ENCODE data around the gene CHN2.

CHN2 gene

DNA sequence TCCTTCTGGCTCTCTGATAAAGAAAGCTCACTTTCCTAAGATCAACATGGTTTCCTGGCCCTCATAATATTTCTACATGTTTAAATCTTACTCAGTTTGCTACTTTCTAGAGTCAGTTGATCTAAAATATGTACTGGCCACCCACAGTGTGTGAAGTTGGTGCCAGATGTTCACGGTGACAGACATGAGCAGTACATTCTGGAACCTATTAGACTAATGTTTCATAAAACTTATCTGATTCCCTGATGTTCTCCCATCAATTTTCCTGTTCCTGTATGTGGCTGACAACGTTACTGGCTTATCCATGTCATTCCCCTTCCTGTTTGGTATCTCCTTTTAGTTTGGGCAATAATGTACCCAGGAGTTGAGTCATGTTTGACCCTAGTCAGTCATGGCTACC lies 34.5 kb upstream of the CHN2 start:
- Histone ChIP-seq H3K9me3 (ENCODE audit: control insufficient read depth, low read length) (no peaks in the 10 kb centered on the region), H3K4me3 (ENCODE audit: extremely low read depth, insufficient read depth, low read length, poor library complexity, severe bottlenecking) (no peak overlapping the region), H3K36me3 (ENCODE audit: control insufficient read depth, insufficient read depth, low read length) (no peaks in the 10 kb centered on the region), H3K27ac (ENCODE audit: low read depth, low read length, severe bottlenecking) (no peak overlapping the region), H3K4me1 (ENCODE audit: control insufficient read depth, insufficient read depth, low read length, poor library complexity, severe bottlenecking) (peaks cover 5% of the 10 kb centered on the region)
- WGBS, 2 experiments (ENCODE audit: insufficient coverage in 2 of 2), result 50% methylated on average over 2 of the region's 2 CpGs; no CpG with 5 or more reads in 1 of the 2 experiments

GRCh38 chr7:29161231-29161630 lies 33.3 kb upstream of the CHN2 start:
- 91 to 93% methylated on average over 2 to 3 of the region's 4 CpGs for WGBS, 2 experiments (ENCODE audit: insufficient coverage in 2 of 2)
- Histone ChIP-seq H3K36me3 (ENCODE audit: control insufficient read depth, insufficient read depth, low read length) (no peaks in the 10 kb centered on the region), H3K27ac (ENCODE audit: low read depth, low read length, severe bottlenecking) (no peak overlapping the region), H3K4me1 (ENCODE audit: control insufficient read depth, insufficient read depth, low read length, poor library complexity, severe bottlenecking) (peaks cover 5% of the 10 kb centered on the region), H3K9me3 (ENCODE audit: control insufficient read depth, low read length) (peaks cover 8% of the 10 kb centered on the region), H3K4me3 (ENCODE audit: extremely low read depth, insufficient read depth, low read length, poor library complexity, severe bottlenecking) (no peak overlapping the region)

DNA sequence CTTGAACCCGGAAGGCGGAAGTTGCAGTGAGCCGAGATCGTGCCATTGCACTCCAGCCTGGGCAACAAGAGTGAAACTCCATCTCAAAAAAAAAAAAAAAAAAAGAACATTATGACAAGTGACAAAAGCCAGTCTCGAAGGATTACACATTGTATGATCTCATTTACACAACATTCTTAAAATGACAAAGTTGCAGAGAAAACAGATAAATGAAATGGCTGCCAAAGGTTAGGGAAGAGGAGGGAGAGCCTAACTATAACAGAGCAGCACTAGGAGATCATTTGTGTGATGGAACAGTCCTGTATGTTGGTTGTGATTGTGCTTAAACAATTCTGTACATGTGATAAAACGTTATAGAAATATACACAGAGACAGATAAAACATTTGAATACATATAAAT lies 32.0 kb upstream of the CHN2 start:
- Histone ChIP-seq H3K36me3 (ENCODE audit: control insufficient read depth, insufficient read depth, low read length) (no peaks in the 10 kb centered on the region), H3K4me1 (ENCODE audit: control insufficient read depth, insufficient read depth, low read length, poor library complexity, severe bottlenecking) (peaks cover 5% of the 10 kb centered on the region), H3K4me3 (ENCODE audit: extremely low read depth, insufficient read depth, low read length, poor library complexity, severe bottlenecking) (no peak overlapping the region), H3K27ac (ENCODE audit: low read depth, low read length, severe bottlenecking) (no peak overlapping the region), H3K9me3 (ENCODE audit: control insufficient read depth, low read length) (peaks cover 8% of the 10 kb centered on the region)
- WGBS, 2 experiments (ENCODE audit: insufficient coverage in 2 of 2), result 100% methylated on average over 2 of the region's 6 CpGs; no CpG with 5 or more reads in 1 of the 2 experiments

- Histone ChIP-seq H3K9me3 (ENCODE audit: control insufficient read depth, low read length) (peaks cover 8% of the 10 kb centered on the region), H3K4me3 (ENCODE audit: extremely low read depth, insufficient read depth, low read length, poor library complexity, severe bottlenecking) (no peak overlapping the region), H3K4me1 (ENCODE audit: control insufficient read depth, insufficient read depth, low read length, poor library complexity, severe bottlenecking) (peaks cover under 1% of the 10 kb centered on the region), H3K27ac (ENCODE audit: low read depth, low read length, severe bottlenecking) (no peak overlapping the region), H3K36me3 (ENCODE audit: control insufficient read depth, insufficient read depth, low read length) (no peaks in the 10 kb centered on the region)
- WGBS, 2 experiments (ENCODE audit: insufficient coverage in 2 of 2), result 80% methylated on average over 1 of the region's 3 CpGs; no CpG with 5 or more reads in 1 of the 2 experiments
Measured at GRCh38 chr7:29163854-29164253, 30.7 kb upstream of the CHN2 start.

GRCh38 chr7:29167721-29168120 lies 26.9 kb upstream of the CHN2 start:
- WGBS, 2 experiments (ENCODE audit: insufficient coverage in 2 of 2), result no CpG with 5 or more reads among the region's 1 CpG
- Histone ChIP-seq H3K36me3 (ENCODE audit: control insufficient read depth, insufficient read depth, low read length) (no peaks in the 10 kb centered on the region), H3K4me1 (ENCODE audit: control insufficient read depth, insufficient read depth, low read length, poor library complexity, severe bottlenecking) (no peaks in the 10 kb centered on the region), H3K9me3 (ENCODE audit: control insufficient read depth, low read length) (peaks cover 8% of the 10 kb centered on the region), H3K27ac (ENCODE audit: low read depth, low read length, severe bottlenecking) (no peak overlapping the region), H3K4me3 (ENCODE audit: extremely low read depth, insufficient read depth, low read length, poor library complexity, severe bottlenecking) (no peak overlapping the region)

DNA sequence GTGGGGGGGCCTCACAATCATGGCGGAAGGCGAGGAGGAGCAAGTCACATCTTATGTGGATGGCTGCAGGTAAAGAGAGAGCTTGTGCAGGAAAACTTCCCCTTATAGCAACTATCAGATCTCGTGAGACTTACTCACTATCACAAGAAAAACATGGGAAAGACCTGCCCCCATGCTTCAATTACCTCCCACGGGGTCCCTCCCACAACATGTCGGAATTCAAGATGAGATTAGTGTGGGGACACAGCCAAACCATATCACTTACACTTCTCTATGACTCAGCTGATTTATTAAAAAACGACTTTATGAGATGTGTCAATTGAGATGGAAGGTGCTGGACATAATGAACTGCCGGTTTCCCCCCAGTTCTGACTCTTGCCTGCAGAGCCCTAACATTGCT lies 23.8 kb upstream of the CHN2 start:
- no peak overlapping the region for H3K4me3 ChIP-seq (ENCODE audit: extremely low read depth, insufficient read depth, low read length, poor library complexity, severe bottlenecking)
- no peaks in the 10 kb centered on the region for H3K4me1 ChIP-seq (ENCODE audit: control insufficient read depth, insufficient read depth, low read length, poor library complexity, severe bottlenecking)
- 92 to 100% methylated on average over 1 to 2 of the region's 7 CpGs for WGBS, 2 experiments (ENCODE audit: insufficient coverage in 2 of 2)
- peaks cover 3% of the 10 kb centered on the region for H3K9me3 ChIP-seq (ENCODE audit: control insufficient read depth, low read length)
- no peak overlapping the region for H3K27ac ChIP-seq (ENCODE audit: low read depth, low read length, severe bottlenecking)
- no peaks in the 10 kb centered on the region for H3K36me3 ChIP-seq (ENCODE audit: control insufficient read depth, insufficient read depth, low read length)

GRCh38 chr7:29173458-29173857 lies 21.1 kb upstream of the CHN2 start:
- no peak overlapping the region for H3K27ac ChIP-seq (ENCODE audit: low read depth, low read length, severe bottlenecking)
- H3K4me3 ChIP-seq (ENCODE audit: extremely low read depth, insufficient read depth, low read length, poor library complexity, severe bottlenecking), result no peak overlapping the region
- H3K4me1 ChIP-seq (ENCODE audit: control insufficient read depth, insufficient read depth, low read length, poor library complexity, severe bottlenecking), result no peaks in the 10 kb centered on the region
- no CpG with 5 or more reads among the region's 3 CpGs for WGBS, 2 experiments (ENCODE audit: insufficient coverage in 2 of 2)
- no peaks in the 10 kb centered on the region for H3K9me3 ChIP-seq (ENCODE audit: control insufficient read depth, low read length)
- no peaks in the 10 kb centered on the region for H3K36me3 ChIP-seq (ENCODE audit: control insufficient read depth, insufficient read depth, low read length)

- Histone ChIP-seq H3K9me3 (ENCODE audit: control insufficient read depth, low read length) (no peaks in the 10 kb centered on the region), H3K36me3 (ENCODE audit: control insufficient read depth, insufficient read depth, low read length) (no peaks in the 10 kb centered on the region), H3K27ac (ENCODE audit: low read depth, low read length, severe bottlenecking) (no peak overlapping the region), H3K4me1 (ENCODE audit: control insufficient read depth, insufficient read depth, low read length, poor library complexity, severe bottlenecking) (no peaks in the 10 kb centered on the region), H3K4me3 (ENCODE audit: extremely low read depth, insufficient read depth, low read length, poor library complexity, severe bottlenecking) (no peak overlapping the region)
- WGBS, 2 experiments (ENCODE audit: insufficient coverage in 2 of 2), result 87% methylated on average over 9 of the region's 9 CpGs
Measured at GRCh38 chr7:29177963-29178600, 16.5 kb upstream of the CHN2 start.

DNA sequence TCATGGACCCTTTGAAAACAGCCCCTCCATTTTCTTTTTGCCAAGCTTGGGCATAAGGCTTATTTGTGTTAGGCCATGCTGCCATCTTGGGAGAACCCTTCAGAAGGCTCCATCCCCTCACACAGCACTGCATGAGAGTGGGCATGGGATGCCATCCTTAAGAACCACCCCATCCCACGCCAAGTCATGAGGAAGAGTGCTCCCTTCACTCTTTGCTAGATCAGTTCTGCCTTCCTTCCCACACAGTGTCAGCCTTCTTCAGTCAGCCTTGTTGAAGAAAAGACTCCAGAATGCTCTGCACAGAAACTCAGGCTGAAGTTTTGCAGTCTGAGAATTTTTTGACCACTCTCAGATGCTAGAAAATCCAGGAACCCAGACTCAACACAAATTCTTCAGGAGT lies 15.5 kb upstream of the CHN2 start:
- no peaks in the 10 kb centered on the region for H3K9me3 ChIP-seq (ENCODE audit: control insufficient read depth, low read length)
- H3K4me3 ChIP-seq (ENCODE audit: extremely low read depth, insufficient read depth, low read length, poor library complexity, severe bottlenecking), result no peak overlapping the region
- H3K27ac ChIP-seq (ENCODE audit: low read depth, low read length, severe bottlenecking), result no peak overlapping the region
- no peaks in the 10 kb centered on the region for H3K4me1 ChIP-seq (ENCODE audit: control insufficient read depth, insufficient read depth, low read length, poor library complexity, severe bottlenecking)
- H3K36me3 ChIP-seq (ENCODE audit: control insufficient read depth, insufficient read depth, low read length), result no peaks in the 10 kb centered on the region
- no CpG with 5 or more reads among the region's 1 CpG for WGBS, 2 experiments (ENCODE audit: insufficient coverage in 2 of 2)

DNA sequence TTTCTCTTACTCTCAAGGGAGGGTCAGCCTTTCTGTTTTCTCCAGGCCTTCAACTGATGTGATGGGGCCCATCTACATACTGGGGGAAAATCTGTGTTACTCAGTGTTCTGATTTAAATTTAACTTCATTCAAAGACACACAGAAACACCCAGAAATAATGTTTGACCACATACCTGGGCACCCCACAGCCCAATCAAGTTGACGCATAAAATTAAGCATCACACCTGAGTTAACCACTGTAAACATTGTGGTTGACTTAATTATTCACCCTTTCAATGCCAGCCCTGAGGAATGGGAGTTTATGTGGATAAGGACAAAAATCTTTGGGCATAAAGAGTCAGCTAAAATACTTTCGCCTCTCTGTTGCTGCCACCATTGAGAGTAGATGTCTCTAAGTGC lies 10.0 kb upstream of the CHN2 start:
- no peak overlapping the region for H3K4me3 ChIP-seq (ENCODE audit: extremely low read depth, insufficient read depth, low read length, poor library complexity, severe bottlenecking)
- H3K9me3 ChIP-seq (ENCODE audit: control insufficient read depth, low read length), result no peaks in the 10 kb centered on the region
- H3K27ac ChIP-seq (ENCODE audit: low read depth, low read length, severe bottlenecking), result no peak overlapping the region
- no peaks in the 10 kb centered on the region for H3K4me1 ChIP-seq (ENCODE audit: control insufficient read depth, insufficient read depth, low read length, poor library complexity, severe bottlenecking)
- WGBS, 2 experiments (ENCODE audit: insufficient coverage in 2 of 2), result no CpG with 5 or more reads among the region's 2 CpGs
- no peaks in the 10 kb centered on the region for H3K36me3 ChIP-seq (ENCODE audit: control insufficient read depth, insufficient read depth, low read length)

GRCh38 chr7:29185613-29186012 lies 9.0 kb upstream of the CHN2 start:
- H3K4me3 ChIP-seq (ENCODE audit: extremely low read depth, insufficient read depth, low read length, poor library complexity, severe bottlenecking), result no peak overlapping the region
- H3K36me3 ChIP-seq (ENCODE audit: control insufficient read depth, insufficient read depth, low read length), result no peaks in the 10 kb centered on the region
- no peak overlapping the region for H3K27ac ChIP-seq (ENCODE audit: low read depth, low read length, severe bottlenecking)
- no peaks in the 10 kb centered on the region for H3K9me3 ChIP-seq (ENCODE audit: control insufficient read depth, low read length)
- H3K4me1 ChIP-seq (ENCODE audit: control insufficient read depth, insufficient read depth, low read length, poor library complexity, severe bottlenecking), result peaks cover 5% of the 10 kb centered on the region
- 86 to 95% methylated on average over 3 to 6 of the region's 6 CpGs for WGBS, 2 experiments (ENCODE audit: insufficient coverage in 2 of 2)
